Stimulated activated effector memory CD8-positive, alpha-beta T cell treated with anti-CD3 and anti-CD28 coated beads, Interleukin-12 subunit alpha, Interleukin-12 subunit beta, amount 100 ng/mL, for 72 hours (primary cell): ENCODE data around the gene KCNQ1OT1.

Source experiments
- ATAC-seq: fragments of 150-1000 bp; cut with Tn5 transposase; 2 replicates; pipeline ENCODE4 v1.10.0; 2021
- DNase-seq, 2 donors: peaks; one replicate each; pipeline ENCODE4 v3.0.0; 2021 to 2022; ENCODE audit warnings: low spot score in 2 of 2
- H3K27ac Mint-ChIP-seq: one replicate; pipeline ENCODE4 v1.8.0; 2022; ENCODE audit warnings: mild to moderate bottlenecking, mixed read lengths
- H3K36me3 Mint-ChIP-seq: one replicate; pipeline ENCODE4 v1.8.0; 2022; ENCODE audit warnings: mild to moderate bottlenecking, mixed read lengths
- H3K4me1 Mint-ChIP-seq: one replicate; pipeline ENCODE4 v1.8.0; 2022; ENCODE audit warnings: mixed read lengths
- H3K4me3 Mint-ChIP-seq: one replicate; pipeline ENCODE4 v1.8.0; 2022; ENCODE audit warnings: mild to moderate bottlenecking, mixed read lengths
- H3K9me3 Mint-ChIP-seq: one replicate; pipeline ENCODE4 v1.8.0; 2022; ENCODE audit warnings: mixed read lengths

Gene KCNQ1OT1

DNA sequence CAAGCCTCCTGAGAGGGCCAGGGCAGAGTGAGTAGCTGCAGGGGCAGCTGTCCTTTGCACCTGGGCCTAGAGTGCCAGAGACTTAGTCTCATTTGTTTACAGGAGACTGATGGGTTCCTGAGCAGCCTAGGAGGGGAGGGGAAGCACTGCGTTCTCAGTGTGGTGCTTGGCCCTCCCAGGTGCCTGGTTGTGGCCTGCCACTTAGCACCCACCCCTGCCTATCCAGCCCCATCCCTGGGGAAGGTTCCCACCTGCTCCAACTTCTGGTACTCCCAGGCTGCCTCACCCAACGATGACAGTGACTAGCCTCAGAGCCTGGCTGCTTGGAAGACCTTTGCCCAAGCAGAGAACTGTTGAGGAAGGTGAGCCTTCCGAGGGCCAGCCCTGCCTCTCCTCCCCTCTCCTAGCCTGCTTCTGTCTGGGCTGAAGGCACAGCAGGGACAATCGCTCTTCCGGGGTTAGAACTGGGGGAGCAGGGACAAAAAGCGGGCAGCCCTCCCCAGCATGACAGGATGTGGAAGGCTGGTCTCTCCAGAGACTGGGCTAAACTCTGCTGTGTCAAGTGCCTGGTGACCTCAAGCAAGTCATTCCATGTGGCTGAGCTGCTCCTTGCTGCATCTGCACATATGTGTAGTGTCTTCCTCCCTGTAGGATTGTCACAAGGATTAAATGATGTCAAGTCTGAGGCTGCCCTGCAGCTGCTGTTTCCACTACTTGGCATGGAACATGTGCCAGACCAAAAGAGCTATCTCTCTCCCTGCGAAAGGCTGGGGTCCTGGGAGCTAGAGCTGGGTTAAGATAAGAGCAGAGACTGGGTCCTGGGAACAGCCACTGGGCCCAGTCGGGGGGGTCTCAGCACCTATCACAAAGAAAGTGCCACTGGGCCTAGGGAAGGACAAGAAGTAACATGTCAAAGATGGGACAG is 9.9 kb downstream of the KCNQ1OT1 start:
- no peak overlapping the region for H3K27ac Mint-ChIP-seq
- peaks cover 12% of the 10 kb centered on the region for H3K4me1 Mint-ChIP-seq
- H3K9me3 Mint-ChIP-seq = no peaks in the 10 kb centered on the region
- DNase-seq (no peak), ATAC-seq (no peak)
- no peaks in the 10 kb centered on the region for H3K36me3 Mint-ChIP-seq
- H3K4me3 Mint-ChIP-seq = no peak overlapping the region

DNA sequence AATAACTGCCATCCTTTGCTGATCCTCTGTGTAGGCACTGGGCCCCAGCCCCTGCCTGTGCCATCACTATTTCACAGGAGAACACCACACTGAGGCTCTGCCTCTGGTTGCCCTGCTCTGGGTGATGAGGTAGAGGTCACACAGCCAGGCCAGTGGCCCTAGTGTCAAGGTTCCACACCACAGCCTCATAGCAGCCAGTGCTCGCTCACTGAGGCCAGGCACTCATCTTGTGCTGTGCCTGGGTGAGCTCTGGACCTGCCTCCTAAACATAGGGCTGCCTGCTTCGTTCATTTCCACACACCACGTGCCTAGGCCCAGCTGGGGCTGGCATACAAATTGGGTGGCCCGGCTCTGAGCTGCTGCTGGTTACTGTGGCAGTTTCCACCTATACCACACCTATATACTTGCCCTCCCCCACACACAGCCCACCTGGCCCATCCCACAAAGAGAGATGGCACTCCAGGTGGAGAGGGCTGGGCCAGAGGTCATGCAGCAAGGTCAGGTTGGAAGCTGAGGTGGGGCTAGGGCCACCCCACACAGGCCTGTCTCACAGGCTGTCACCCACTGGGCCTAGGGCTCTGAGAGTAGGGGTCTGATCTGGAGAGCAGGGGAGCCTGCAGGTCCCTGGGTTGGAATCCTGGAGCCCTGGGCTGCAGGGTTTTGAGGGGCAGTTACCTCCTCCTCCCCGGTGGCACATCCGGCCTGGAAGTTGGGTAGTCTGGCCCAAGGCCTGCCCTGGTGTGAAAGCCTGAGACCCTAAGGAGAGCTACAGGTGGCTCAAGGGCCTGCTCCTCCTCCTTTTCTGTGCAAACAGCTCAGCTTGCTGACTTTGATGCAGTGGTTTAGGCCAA is 11.2 kb downstream of the KCNQ1OT1 start:
- no peak for ATAC-seq
- Mint-ChIP-seq H3K4me1 (peaks cover 12% of the 10 kb centered on the region), H3K4me3 (no peak overlapping the region), H3K9me3 (no peaks in the 10 kb centered on the region), H3K27ac (no peak overlapping the region), H3K36me3 (no peaks in the 10 kb centered on the region)
- DNase-seq = no peak

DNA sequence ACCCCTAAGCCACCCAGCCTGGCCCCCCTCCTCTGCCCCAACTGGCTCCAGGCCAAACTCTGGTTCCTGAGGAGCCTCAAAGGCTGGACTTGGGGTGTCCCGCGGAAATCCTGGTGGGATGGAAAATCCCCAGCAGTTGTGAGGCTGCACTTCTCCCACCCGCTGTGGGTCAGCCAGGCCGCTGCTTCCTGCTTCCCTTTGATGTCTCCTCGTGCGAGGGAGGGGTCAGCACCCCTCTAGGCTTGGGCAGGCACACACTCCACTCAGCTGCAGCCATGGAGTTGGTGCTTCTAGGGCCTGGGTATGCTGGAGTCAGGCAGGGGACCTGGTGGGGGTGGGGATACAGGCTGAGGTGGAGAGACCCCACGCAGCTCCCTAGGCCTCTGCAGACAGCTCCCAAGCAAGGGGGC is 12.0 kb downstream of the KCNQ1OT1 start:
- DNase-seq (no peak), ATAC-seq (no peak)
- no peaks in the 10 kb centered on the region for H3K36me3 Mint-ChIP-seq
- H3K4me3 Mint-ChIP-seq = no peak overlapping the region
- peaks cover 12% of the 10 kb centered on the region for H3K4me1 Mint-ChIP-seq
- H3K27ac Mint-ChIP-seq = no peak overlapping the region
- no peaks in the 10 kb centered on the region for H3K9me3 Mint-ChIP-seq

DNA sequence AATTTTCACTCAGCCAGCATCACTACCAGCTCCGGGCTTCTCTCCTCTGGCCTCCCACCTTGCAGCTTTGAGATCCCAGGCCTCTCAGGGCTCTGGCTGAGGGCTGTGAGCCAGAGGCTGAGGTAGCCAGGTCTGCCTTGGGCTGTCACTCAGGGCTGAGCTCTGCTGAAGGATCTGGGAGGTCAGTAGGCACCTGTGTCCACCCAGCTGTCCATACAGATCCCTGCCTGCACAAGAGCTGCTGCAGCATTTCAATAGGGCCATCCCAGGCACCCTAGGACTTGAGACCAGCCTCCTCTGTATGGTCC is 12.6 kb downstream of the KCNQ1OT1 start:
- DNase-seq (no peak), ATAC-seq (no peak)
- H3K36me3 Mint-ChIP-seq = no peaks in the 10 kb centered on the region
- no peaks in the 10 kb centered on the region for H3K9me3 Mint-ChIP-seq
- H3K27ac Mint-ChIP-seq = no peak overlapping the region
- peaks cover 7% of the 10 kb centered on the region for H3K4me1 Mint-ChIP-seq
- no peak overlapping the region for H3K4me3 Mint-ChIP-seq

DNA sequence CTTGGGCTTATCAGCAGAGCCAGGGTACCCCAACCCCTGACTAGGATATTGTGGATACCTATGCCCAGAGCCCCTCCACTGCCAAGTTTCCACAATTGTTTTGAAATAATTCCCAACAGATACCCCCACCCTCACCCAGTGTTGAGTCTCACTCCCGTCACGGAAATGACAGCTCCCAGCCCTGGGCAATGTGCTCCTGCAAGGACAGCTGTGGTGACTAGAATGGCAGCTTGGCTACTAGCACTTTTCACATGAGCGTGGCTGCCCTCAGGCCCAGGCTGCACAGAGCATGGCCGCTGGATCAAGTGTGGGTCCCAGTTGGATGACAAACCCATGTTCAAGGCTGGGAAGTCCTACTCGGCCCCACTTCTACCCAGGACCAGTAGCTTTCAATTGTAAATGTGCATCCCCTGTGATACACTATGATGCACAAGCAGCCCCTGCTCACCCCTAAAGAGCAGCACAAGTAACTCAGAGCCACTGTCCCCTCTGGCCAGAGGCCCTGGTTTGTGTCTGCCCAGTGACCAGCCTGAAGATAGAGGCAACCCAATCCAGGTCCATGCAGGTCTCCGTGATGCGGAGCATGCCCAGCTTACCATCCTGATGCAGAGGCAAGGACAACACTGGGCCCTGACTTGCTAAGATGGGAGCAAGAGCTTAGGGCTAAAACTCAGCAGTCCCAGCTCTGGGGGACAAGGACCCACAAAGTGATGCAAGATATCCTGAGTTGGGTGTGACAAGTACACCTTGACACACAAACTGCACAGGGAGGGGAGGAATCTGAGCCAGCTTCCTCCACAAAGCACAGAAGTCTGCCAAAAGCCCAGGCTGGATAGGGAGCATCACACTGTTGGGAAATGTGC is 13.2 kb downstream of the KCNQ1OT1 start:
- DNase-seq = no peak
- no peak for ATAC-seq
- Mint-ChIP-seq H3K36me3 (no peaks in the 10 kb centered on the region), H3K27ac (no peak overlapping the region), H3K4me3 (no peak overlapping the region), H3K9me3 (no peaks in the 10 kb centered on the region), H3K4me1 (peaks cover under 1% of the 10 kb centered on the region)

DNA sequence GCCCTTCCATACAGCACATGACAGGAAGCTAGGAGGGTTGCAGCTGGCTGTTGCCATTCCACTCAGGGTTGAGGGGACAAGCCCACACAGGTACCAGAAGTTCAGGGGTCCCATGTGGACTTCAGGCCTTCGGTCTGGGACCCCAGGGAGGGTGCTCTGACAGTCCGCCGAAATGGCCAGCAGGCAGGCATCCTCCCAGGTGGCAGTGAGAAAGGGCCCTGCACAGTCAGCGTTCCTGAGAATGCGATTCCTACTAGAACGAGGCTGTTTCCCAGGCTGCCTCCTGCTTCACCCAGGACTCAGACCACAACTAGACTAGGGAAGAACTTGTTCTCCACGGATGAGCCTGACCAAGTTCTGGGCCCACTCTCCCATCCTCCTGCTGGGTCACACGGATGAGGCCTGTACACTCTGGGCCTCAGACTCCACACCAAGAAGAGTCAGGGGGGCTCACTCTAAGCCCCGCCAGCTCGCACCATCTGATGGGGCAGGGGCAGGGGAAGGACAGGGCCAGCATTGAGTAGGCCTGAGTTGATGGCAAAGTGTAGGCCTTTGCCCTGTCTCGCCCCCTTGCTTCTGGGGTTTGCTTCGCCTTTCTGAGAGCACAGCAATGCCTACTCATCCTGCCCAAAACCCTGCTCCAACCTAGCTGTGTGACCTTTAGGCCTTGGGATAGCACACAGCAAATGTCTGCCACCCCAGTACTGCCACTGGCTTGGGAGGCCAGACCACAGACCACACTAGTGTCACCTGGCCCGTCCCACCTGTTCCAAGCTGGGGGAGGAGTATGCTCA is 14.0 kb downstream of the KCNQ1OT1 start:
- ATAC-seq = no peak
- no peak for DNase-seq
- no peaks in the 10 kb centered on the region for H3K9me3 Mint-ChIP-seq
- no peaks in the 10 kb centered on the region for H3K4me1 Mint-ChIP-seq
- H3K4me3 Mint-ChIP-seq = no peak overlapping the region
- H3K36me3 Mint-ChIP-seq = no peaks in the 10 kb centered on the region
- H3K27ac Mint-ChIP-seq = no peak overlapping the region

DNA sequence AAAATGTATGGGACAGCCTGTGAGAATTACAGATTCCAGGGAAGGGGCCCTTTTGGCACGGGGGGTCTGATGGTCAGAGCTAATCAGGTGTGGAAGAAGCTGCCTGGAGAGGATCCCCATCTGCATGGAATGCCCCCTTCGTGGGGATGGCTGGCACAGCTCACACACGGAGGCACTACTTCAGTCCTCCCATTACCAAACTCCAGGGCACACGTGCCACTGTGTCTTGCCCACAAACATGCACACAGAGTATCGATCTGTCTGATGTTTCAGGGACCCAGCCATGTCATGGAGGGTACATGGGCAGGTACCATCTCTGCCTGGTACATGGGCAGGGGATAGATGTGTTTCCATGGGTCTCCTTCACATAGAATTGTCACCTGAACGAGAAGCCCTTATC is 14.7 kb downstream of the KCNQ1OT1 start:
- ATAC-seq (no peak), DNase-seq (no peak)
- no peaks in the 10 kb centered on the region for H3K36me3 Mint-ChIP-seq
- no peak overlapping the region for H3K4me3 Mint-ChIP-seq
- no peaks in the 10 kb centered on the region for H3K9me3 Mint-ChIP-seq
- H3K4me1 Mint-ChIP-seq = no peaks in the 10 kb centered on the region
- no peak overlapping the region for H3K27ac Mint-ChIP-seq

DNA sequence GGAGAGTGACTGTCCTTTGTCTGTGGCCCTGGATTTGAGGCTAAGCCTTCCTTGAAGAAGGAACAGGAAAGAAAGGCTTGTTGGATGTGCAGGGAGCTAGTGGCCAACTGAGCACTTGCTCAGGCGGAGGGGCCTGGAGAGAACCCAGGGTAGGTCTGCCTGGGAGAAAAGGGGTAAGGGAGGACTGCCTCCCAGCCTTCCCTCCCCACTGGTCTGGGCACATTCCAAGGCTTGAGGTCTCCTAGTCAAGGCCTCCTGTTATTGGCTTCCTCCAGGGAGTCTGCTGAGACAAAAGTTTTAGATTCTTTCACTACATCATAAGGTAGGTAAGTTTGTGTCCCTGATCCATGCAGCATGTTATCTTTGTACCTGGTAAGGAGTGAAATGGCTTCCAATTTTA is 15.2 kb downstream of the KCNQ1OT1 start:
- ATAC-seq (no peak), DNase-seq (no peak)
- H3K4me3 Mint-ChIP-seq = no peak overlapping the region
- no peaks in the 10 kb centered on the region for H3K36me3 Mint-ChIP-seq
- no peaks in the 10 kb centered on the region for H3K9me3 Mint-ChIP-seq
- no peak overlapping the region for H3K27ac Mint-ChIP-seq
- H3K4me1 Mint-ChIP-seq = no peaks in the 10 kb centered on the region

DNA sequence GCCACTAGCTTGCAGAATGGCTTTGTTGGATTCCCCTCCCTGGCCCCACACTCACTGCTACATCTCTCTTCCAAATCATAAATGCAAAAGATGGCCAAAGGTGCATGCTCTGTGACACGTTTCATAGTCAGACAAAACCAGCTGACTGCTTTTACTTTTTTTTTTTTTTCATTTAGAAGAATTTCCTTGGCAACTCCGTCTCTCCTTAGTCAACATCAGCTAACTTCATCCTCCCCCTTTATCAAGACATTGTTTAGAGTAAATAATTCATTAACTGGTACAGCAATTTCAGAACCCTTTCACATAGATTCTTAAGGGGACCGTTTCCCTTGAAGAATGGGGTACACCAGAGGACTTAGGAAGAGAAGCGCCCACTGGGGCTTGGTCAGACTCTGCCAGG is 16.0 kb downstream of the KCNQ1OT1 start:
- no peaks in the 10 kb centered on the region for H3K36me3 Mint-ChIP-seq
- no peaks in the 10 kb centered on the region for H3K4me1 Mint-ChIP-seq
- H3K9me3 Mint-ChIP-seq = no peaks in the 10 kb centered on the region
- no peak overlapping the region for H3K27ac Mint-ChIP-seq
- no peak for DNase-seq
- no peak for ATAC-seq
- no peak overlapping the region for H3K4me3 Mint-ChIP-seq

DNA sequence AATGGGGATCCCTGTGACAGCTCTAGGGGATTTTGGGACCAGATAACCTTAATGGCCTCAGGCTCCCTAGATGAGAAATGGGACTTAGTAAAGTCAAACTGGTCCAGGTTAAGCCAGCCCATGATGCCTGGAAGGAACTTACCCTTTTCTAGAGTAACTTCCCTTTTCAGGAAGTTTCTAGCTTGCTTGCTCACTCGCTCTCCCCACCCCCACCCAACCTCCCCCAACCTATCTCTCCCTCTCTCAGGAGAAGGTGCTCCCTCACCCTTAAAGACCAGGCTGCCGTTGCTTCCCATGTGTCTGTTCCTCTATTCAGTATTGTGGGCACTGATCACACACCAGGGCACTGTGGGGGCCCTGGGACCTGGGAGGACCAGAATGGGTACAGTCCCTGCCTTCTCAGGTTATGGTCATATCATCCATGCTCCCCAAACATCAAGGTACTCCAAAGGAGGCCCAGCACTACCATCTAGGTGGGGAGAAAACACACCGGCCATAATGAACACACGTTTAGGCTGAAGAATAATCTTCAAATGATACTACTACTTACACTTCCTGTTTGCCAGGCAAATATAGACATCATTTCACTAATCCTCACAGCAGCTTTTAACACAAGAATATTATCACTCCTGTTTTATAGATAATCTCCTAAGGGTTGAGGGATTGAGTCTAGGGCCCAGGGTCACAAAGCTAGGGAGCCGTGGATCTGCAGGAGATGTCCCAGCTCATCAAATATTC is 18.2 kb downstream of the KCNQ1OT1 start:
- Mint-ChIP-seq H3K4me3 (no peak overlapping the region), H3K9me3 (no peaks in the 10 kb centered on the region), H3K27ac (no peak overlapping the region), H3K4me1 (no peaks in the 10 kb centered on the region), H3K36me3 (no peaks in the 10 kb centered on the region)
- ATAC-seq (no peak), DNase-seq (no peak)

DNA sequence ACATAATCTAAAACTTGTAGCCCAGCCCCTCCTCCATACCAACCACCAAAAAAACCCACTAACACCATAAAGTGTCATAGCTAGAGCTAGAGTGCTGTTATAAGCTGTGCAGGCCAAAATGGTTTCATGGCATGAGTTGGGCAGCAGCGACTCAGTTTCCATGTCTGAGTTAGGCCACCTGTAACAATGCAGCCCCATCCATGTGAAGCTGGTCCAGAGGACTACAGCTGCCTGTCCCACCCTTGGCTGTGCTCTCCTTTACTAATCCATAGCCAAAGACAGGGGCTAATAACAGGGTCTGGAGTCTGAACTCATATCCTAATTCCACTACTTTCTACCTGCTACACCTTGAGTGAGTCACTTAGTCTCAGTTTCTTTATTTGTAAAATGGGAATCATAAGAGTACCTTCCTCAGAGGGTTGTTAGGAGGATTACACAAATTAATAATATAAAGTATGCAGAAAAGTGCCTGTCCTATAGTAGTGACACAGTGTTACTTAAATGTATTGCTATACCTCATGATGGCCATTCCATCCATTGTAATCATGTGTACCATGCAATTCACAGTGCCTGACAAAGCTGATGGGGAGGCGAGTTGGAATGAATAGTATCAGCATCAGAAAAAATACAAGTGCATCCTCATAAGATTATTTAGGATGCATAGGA is 20.6 kb downstream of the KCNQ1OT1 start:
- no peak overlapping the region for H3K27ac Mint-ChIP-seq
- H3K4me1 Mint-ChIP-seq = no peaks in the 10 kb centered on the region
- H3K4me3 Mint-ChIP-seq = no peak overlapping the region
- DNase-seq = no peak
- ATAC-seq = peak; percentile 26
- H3K36me3 Mint-ChIP-seq = no peaks in the 10 kb centered on the region
- no peaks in the 10 kb centered on the region for H3K9me3 Mint-ChIP-seq

DNA sequence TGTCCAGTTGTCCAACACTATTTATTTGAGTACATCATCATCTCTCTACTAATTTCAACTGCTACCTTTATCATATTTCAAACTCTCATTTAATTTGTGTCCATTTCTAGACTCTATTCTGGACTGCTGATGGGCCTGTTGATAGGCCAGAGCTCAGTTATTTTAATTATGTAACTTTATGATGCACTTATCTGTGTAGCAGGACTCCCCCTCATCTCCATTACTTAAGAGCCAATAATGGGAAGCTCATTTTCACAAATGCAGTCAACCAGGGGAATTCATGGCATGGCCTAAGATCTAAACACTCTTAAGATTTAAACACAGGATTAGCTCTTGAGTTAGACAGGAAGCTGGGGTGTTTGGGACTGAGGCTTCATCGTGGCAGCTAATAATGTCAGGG is 21.4 kb downstream of the KCNQ1OT1 start:
- DNase-seq = no peak
- no peaks in the 10 kb centered on the region for H3K9me3 Mint-ChIP-seq
- H3K4me1 Mint-ChIP-seq = no peaks in the 10 kb centered on the region
- no peaks in the 10 kb centered on the region for H3K36me3 Mint-ChIP-seq
- H3K27ac Mint-ChIP-seq = no peak overlapping the region
- no peak overlapping the region for H3K4me3 Mint-ChIP-seq
- ATAC-seq = no peak

DNA sequence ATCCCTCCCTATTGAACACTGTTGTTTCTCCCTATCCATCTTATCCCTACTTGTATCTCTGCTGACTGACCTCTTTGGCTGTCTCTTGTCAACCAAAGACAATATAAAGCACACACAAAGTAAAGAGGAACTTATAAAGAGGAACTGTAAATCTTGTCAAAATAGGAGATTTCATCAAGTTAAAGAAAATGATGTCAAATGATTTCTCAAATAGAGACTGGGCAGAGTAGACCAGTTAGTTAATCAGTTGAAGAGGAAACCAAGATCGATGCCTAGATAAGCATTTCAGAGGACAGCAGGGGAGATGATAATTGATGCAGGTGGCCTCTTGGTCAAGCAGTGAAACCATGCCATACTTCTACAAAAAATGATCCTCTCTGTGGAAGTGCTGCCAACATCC is 22.7 kb downstream of the KCNQ1OT1 start:
- DNase-seq (no peak), ATAC-seq (no peak)
- Mint-ChIP-seq H3K36me3 (no peaks in the 10 kb centered on the region), H3K27ac (no peak overlapping the region), H3K9me3 (no peaks in the 10 kb centered on the region), H3K4me1 (no peaks in the 10 kb centered on the region), H3K4me3 (no peak overlapping the region)

DNA sequence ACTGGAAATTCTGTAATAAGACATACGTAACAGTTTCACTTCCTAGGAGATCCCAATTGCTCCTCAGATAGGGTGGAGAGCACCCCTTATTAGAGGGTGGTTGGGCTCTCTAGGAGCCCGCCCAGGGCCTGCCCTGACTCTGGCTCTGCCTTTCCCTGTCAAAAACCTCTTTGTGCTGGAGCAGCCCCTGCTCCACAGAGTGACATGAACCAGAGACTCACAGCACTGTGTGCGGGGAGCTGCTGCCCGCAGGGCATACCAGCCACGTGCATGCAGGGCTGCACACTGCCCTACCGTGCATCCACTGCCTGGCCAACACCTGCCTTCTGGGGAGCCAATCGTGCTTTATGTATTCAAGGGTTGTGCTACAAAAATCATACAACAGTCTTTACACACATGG is 24.3 kb downstream of the KCNQ1OT1 start:
- ATAC-seq = no peak

More for the DNA sequence above, 24.3 kb downstream of the KCNQ1OT1 start:
- H3K4me1 Mint-ChIP-seq = no peaks in the 10 kb centered on the region
- no peak overlapping the region for H3K4me3 Mint-ChIP-seq
- no peaks in the 10 kb centered on the region for H3K9me3 Mint-ChIP-seq
- DNase-seq = no peak
- no peaks in the 10 kb centered on the region for H3K36me3 Mint-ChIP-seq
- H3K27ac Mint-ChIP-seq = no peak overlapping the region
